Keratinocyte (primary cell): ENCODE results near the gene TNPO2. TPM values are rescaled to one million over a fixed set of nuclear protein-coding genes. Genes with fewer than 3 reads are reported as not detected.
A peak's percentile ranks its signal among the peaks of the same experiment; 100 is the strongest.

ENCODE experiments used
- DNase-seq: peaks from one replicate; pipeline ENCODE4 v3.0.0-alpha.2; 2011; ENCODE audit warnings: low read depth, missing footprints, low spot score
- FAIRE-seq: peaks from 2 replicates; lab custom pipeline; 2011; peaks lifted over from hg19 to GRCh38; lab: Jason Lieb, UNC
- H2AFZ ChIP-seq: 2 replicates; pipeline ENCODE4 v1.6.0; 2012; ENCODE audit warnings: low read length, control low read depth, inconsistent platforms; ENCODE audit not compliant: control insufficient read depth
- H3K27ac ChIP-seq: 2 replicates; pipeline ENCODE4 v1.5.1; 2011; ENCODE audit warnings: low read length; ENCODE audit not compliant: control insufficient read depth, insufficient read depth
- H3K27me3 ChIP-seq: 3 replicates; pipeline ENCODE4 v1.6.0; 2011; ENCODE audit warnings: low read length; ENCODE audit not compliant: control insufficient read depth, insufficient read depth; ENCODE audit errors: extremely low read depth
- H3K36me3 ChIP-seq, 2 experiments: 2 replicates in 1 of 2; 3 replicates in 1 of 2; pipeline ENCODE4 v1.5.1; 2011; ENCODE audit warnings: low read length in 2 of 2, mild to moderate bottlenecking in 1 of 2; ENCODE audit not compliant: control insufficient read depth in 2 of 2, insufficient read depth in 2 of 2; ENCODE audit errors: extremely low read depth in 1 of 2
- H3K4me1 ChIP-seq: 3 replicates; pipeline ENCODE4 v1.5.1; 2011; ENCODE audit warnings: low read length; ENCODE audit not compliant: control insufficient read depth, insufficient read depth; ENCODE audit errors: extremely low read depth
- H3K4me2 ChIP-seq: 3 replicates; pipeline ENCODE4 v1.6.0; 2011; ENCODE audit warnings: low read depth, low read length; ENCODE audit not compliant: control insufficient read depth, insufficient read depth; ENCODE audit errors: extremely low read depth
- H3K4me3 ChIP-seq, 3 experiments: fragments of 200-600 bp in 1 of 3; sonication (generic) in 1 of 3; 2 replicates in 2 of 3; 3 replicates in 1 of 3; pipeline ENCODE4 v1.5.1; 2011 to 2016; ENCODE audit warnings: low read length in 3 of 3, mild to moderate bottlenecking in 3 of 3, control low read depth in 2 of 3, inconsistent platforms in 1 of 3, low read depth in 1 of 3, mixed read lengths in 1 of 3, mixed run types in 1 of 3, moderate library complexity in 1 of 3; ENCODE audit not compliant: control insufficient read depth in 2 of 3, insufficient read depth in 2 of 3; ENCODE audit errors: extremely low read depth in 1 of 3
- H3K79me2 ChIP-seq: 2 replicates; pipeline ENCODE4 v1.6.0; 2012; ENCODE audit warnings: low read length; ENCODE audit not compliant: control insufficient read depth, insufficient read depth
- H3K9ac ChIP-seq: 3 replicates; pipeline ENCODE4 v1.6.0; 2011; ENCODE audit warnings: low read length; ENCODE audit not compliant: control insufficient read depth, insufficient read depth; ENCODE audit errors: extremely low read depth
- H3K9me1 ChIP-seq: 3 replicates; pipeline ENCODE4 v1.6.0; 2011; ENCODE audit warnings: low read length; ENCODE audit not compliant: control insufficient read depth, insufficient read depth; ENCODE audit errors: extremely low read depth
- H3K9me3 ChIP-seq: 2 replicates; pipeline ENCODE4 v1.5.1; 2012; ENCODE audit warnings: low read depth, low read length; ENCODE audit not compliant: control insufficient read depth
- H4K20me1 ChIP-seq: 3 replicates; pipeline ENCODE4 v1.6.0; 2011; ENCODE audit warnings: low read length; ENCODE audit not compliant: control insufficient read depth, insufficient read depth; ENCODE audit errors: extremely low read depth
- EZH2 ChIP-seq: IDR thresholded peaks from one replicate; pipeline ENCODE4 v1.6.1; 2012; ENCODE audit warnings: inconsistent platforms, mild to moderate bottlenecking, low read length, moderate library complexity
- dilution Hi-C: fragments of 300-500 bp; cut with MboI; formaldehyde crosslinking; loops from one replicate; pipeline ENCODE4 v1.7.0; 2020; ENCODE audit warnings: low sequenced_read_pairs; ENCODE audit not compliant: extremely low pct_ligation_motif_present
- polyA plus RNA-seq, 5 experiments: library from polyadenylated mRNA; depleted of rRNA in 3 of 5; stranded (reverse) in 3 of 5; stranded (forward) in 1 of 5; unstranded in 1 of 5; fragments of >200 nt; gene quantifications; 1 replicate in 1 of 5; 2 replicates in 3 of 5; 3 replicates in 1 of 5; pipeline versions ENCODE4 v1.2.1 to v1.2.3, GENCODE V29; 2011 to 2012; ENCODE audit warnings: missing spikeins in 2 of 5, low read depth in 1 of 5, low replicate concordance in 1 of 5
- TF ChIP-seq, protein P1 (sequence below), 3 experiments: IDR thresholded peaks in 1 of 3; conservative IDR thresholded peaks in 1 of 3; optimal IDR thresholded peaks in 1 of 3; 2 replicates in 2 of 3; 3 replicates in 1 of 3; pipeline versions ENCODE3 to v1.5.1; 2011; ENCODE audit warnings: low read length in 3 of 3, mild to moderate bottlenecking in 3 of 3, moderate library complexity in 2 of 3, control low read depth in 1 of 3, inconsistent platforms in 1 of 3; ENCODE audit not compliant: insufficient read depth in 2 of 3; ENCODE audit errors: extremely low read depth in 1 of 3

Gene TNPO2
- polyA plus RNA-seq, 1 donor (not counting 4 experiments of a cell fraction or from before 2014, with no cell fraction given) = 75.3 TPM

DNA sequence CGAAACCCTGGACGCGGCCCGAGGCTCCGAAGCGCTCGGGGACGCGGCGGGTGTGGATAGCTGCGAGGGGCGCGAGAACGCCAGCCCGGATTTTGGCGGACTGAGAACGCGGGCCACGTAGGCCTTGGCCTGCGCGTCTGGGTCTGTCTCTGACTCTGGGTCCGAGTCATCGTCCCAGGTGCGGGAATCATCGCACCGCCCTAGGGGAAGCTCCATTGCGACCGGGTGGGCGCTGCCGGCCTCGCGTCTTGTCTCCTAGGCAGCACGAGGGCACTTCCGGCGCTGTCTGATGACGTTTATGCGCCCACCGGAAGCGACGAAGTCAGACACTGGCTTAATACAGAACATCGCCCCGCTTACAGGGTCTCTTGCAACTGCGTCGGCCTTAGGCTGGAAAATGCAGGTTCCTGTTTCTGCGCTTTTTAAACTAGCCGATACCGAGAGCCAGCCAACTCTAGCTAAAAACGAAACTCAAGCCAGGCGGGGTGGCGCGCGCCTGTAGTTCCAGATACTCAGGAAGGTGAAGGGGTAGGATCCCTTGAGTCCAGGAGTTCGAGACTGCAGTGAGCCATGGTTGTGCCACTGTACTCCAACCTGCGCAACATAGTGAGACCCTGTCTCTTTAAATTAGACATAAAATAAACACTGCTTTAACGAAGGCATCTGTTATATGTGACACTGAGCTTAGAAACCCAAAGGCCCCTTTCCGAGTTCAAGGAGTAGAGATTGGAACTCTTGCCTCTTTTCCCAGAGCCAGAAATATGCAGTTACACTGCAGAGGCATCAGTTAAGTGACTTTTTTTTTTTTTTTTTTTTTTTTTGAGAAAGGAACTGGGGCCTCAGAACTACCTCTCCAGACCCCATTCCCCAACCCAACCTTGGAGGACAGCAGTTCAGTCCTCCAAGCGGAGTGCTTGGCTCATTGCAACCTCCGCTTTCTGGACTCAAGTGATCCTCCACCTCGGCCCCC lies 27.1 kb downstream of the TNPO2 start, which contains the start of gene FBXW9:
Gene FBXW9 (minus strand): TSS at position 266 of the 970 bp plus-strand sequence. CDS start 50 bp downstream, at position 216.
- peaks cover 6% of the 10 kb centered on the region for H3K4me1 ChIP-seq
- DNase-seq = no peak
- no peaks in the 10 kb centered on the region for H3K9me3 ChIP-seq
- peak within 1 kb of the TSS; percentile 34 for H3K27ac ChIP-seq
- dilution Hi-C loops = no loop called here
- peaks cover 4% of the 10 kb centered on the region for H3K9me1 ChIP-seq
- peaks cover 4% of the 10 kb centered on the region for H3K79me2 ChIP-seq
- H4K20me1 ChIP-seq = no peaks in the 10 kb centered on the region
- peak within 1 kb of the TSS; percentile 82 for H3K9ac ChIP-seq
- H3K4me2 ChIP-seq = peak within 1 kb of the TSS; percentile 93
- H3K27me3 ChIP-seq = no peaks in the 10 kb centered on the region
- peak within 1 kb of the TSS; percentile 59 to 88 (median 79) for H3K4me3 ChIP-seq
- peaks cover 12 to 23% of the 10 kb centered on the region in 2 experiments for H3K36me3 ChIP-seq
- peak within 1 kb of the TSS; percentile 88 for H2AFZ ChIP-seq
- peak; percentile 39 for FAIRE-seq
- TF ChIP-seq EZH2 = no peak
- TF ChIP-seq, protein P1, sequence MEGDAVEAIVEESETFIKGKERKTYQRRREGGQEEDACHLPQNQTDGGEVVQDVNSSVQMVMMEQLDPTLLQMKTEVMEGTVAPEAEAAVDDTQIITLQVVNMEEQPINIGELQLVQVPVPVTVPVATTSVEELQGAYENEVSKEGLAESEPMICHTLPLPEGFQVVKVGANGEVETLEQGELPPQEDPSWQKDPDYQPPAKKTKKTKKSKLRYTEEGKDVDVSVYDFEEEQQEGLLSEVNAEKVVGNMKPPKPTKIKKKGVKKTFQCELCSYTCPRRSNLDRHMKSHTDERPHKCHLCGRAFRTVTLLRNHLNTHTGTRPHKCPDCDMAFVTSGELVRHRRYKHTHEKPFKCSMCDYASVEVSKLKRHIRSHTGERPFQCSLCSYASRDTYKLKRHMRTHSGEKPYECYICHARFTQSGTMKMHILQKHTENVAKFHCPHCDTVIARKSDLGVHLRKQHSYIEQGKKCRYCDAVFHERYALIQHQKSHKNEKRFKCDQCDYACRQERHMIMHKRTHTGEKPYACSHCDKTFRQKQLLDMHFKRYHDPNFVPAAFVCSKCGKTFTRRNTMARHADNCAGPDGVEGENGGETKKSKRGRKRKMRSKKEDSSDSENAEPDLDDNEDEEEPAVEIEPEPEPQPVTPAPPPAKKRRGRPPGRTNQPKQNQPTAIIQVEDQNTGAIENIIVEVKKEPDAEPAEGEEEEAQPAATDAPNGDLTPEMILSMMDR (optimal IDR thresholded peaks at IDR 0.05 in 1 of 3, IDR thresholded peaks at IDR 0.05 in 1 of 3, conservative IDR thresholded peaks at IDR 0.05 in 1 of 3; ENCODE audit: extremely low read depth in 1 of 3, insufficient read depth in 2 of 3, low read length in 3 of 3) = no peak

DNA sequence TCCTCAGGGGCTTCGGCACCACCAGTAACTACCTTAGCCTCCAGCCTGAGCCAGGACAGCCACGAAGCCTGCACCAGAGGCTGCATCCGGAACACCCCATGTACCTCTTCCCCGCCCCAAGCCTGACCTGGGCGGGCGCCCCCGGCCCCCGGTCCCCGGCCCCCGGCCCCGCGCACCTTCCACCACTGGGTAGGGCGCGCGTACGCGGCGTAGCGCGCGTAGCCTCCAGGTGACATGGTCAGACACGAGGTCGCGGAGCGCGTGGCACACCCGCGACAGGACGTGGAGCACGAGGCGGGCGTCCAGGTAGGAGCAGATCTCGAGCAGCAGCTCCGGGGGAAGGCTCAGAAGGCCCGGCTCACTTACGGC lies 27.8 kb downstream of the TNPO2 start:
- DNase-seq (no peak), FAIRE-seq (no peak)
- peak overlapping the region; percentile 59 to 88 (median 79) for H3K4me3 ChIP-seq
- dilution Hi-C loops = no loop called here
- H4K20me1 ChIP-seq = no peaks in the 10 kb centered on the region
- H3K9me1 ChIP-seq = peaks cover 4% of the 10 kb centered on the region
- no peaks in the 10 kb centered on the region for H3K27me3 ChIP-seq
- H3K36me3 ChIP-seq = peaks cover 11 to 22% of the 10 kb centered on the region in 2 experiments
- peaks cover 4% of the 10 kb centered on the region for H3K79me2 ChIP-seq
- H3K27ac ChIP-seq = peak overlapping the region; percentile 34
- no peak for TF ChIP-seq EZH2
- TF ChIP-seq, protein P1 (optimal IDR thresholded peaks at IDR 0.05 in 1 of 3, IDR thresholded peaks at IDR 0.05 in 1 of 3, conservative IDR thresholded peaks at IDR 0.05 in 1 of 3; ENCODE audit: extremely low read depth in 1 of 3, insufficient read depth in 2 of 3, low read length in 3 of 3) = no peak
- peak overlapping the region; percentile 88 for H2AFZ ChIP-seq
- no peaks in the 10 kb centered on the region for H3K9me3 ChIP-seq
- peak overlapping the region; percentile 82 for H3K9ac ChIP-seq
- peak overlapping the region; percentile 93 for H3K4me2 ChIP-seq
- peaks cover 6% of the 10 kb centered on the region for H3K4me1 ChIP-seq
